K562 (cell line): Measurements from ENCODE around the gene CTBP2. TPM values are rescaled to one million over a fixed set of nuclear protein-coding genes. Genes with fewer than 3 reads are reported as not detected.

Source experiments
- ATAC-seq: fragments of 200-7000 bp; cut with Tn5 transposase; 3 replicates; pipeline ENCODE4 v1.9.1; 2020; ENCODE audit warnings: moderate library complexity
- BruUV-seq: library from RNA; stranded (reverse); fragments of 400-500 nt; replicated peaks from 2 replicates; lab custom pipeline; 2021; lab: Mats Ljungman, UMichigan
- CTCF ChIA-PET: fragments of 300-600 bp; formaldehyde crosslinking; extraction: SDS; loops from one replicate; lab custom pipeline; 2021; ENCODE audit warnings: low intra/inter-chr PET ratio; lab: Yijun Ruan, JAX
- POLR2A ChIA-PET: fragments of 300-600, 350-650 bp; sonication (Branson Sonifier 250); formaldehyde crosslinking; extraction: SDS; loops from one replicate; lab custom pipeline; 2021; ENCODE audit warnings: antibody characterized with exemption, inconsistent platforms; lab: Yijun Ruan, JAX
- DNase-seq, 4 experiments: peaks; one replicate each; pipeline versions ENCODE4 v3.0.0 to v3.0.0-alpha.2; 2011 to 2018; ENCODE audit warnings: low spot score in 3 of 4, mixed read lengths in 3 of 4; ENCODE audit errors: extremely low read depth in 1 of 4
- FAIRE-seq: peaks from 2 replicates; lab custom pipeline; 2011; peaks lifted over from hg19 to GRCh38; lab: Jason Lieb, UNC
- H2AFZ ChIP-seq: 2 replicates; pipeline ENCODE4 v1.6.0; 2011; ENCODE audit warnings: low read depth, low read length, control low read depth, inconsistent platforms
- H3K27ac ChIP-seq: fragments of 200-600 bp; 3 replicates; pipeline ENCODE4 v1.8.0; 2011; ENCODE audit warnings: low read depth, mild to moderate bottlenecking, control low read depth, inconsistent platforms, low read length, moderate library complexity, mixed read lengths; ENCODE audit errors: extremely low read depth
- H3K27me3 ChIP-seq, 2 experiments: fragments of 300-600 bp in 1 of 2; 2 replicates in 1 of 2; 3 replicates in 1 of 2; pipeline versions ENCODE4 v1.6.0 to v1.8.0; 2011; ENCODE audit warnings: inconsistent platforms in 2 of 2, low read length in 2 of 2, mild to moderate bottlenecking in 1 of 2, mixed read lengths in 1 of 2, moderate library complexity in 1 of 2; ENCODE audit not compliant: control insufficient read depth in 2 of 2, insufficient read depth in 2 of 2
- H3K36me3 ChIP-seq: fragments of 300-600 bp; 3 replicates; pipeline ENCODE4 v1.8.0; 2011; ENCODE audit warnings: mild to moderate bottlenecking, low read length, inconsistent platforms; ENCODE audit not compliant: control insufficient read depth, insufficient read depth
- H3K4me1 ChIP-seq, 2 experiments: fragments of 200-600 bp in 1 of 2; replicated peaks in 1 of 2; 2 replicates in 1 of 2; 3 replicates in 1 of 2; pipeline versions ENCODE4 v1.5.1 to v1.8.0; 2011; ENCODE audit warnings: inconsistent platforms in 2 of 2, low read length in 2 of 2, mild to moderate bottlenecking in 1 of 2, mixed read lengths in 1 of 2, moderate library complexity in 1 of 2; ENCODE audit not compliant: control insufficient read depth in 2 of 2, insufficient read depth in 2 of 2
- H3K4me2 ChIP-seq: 2 replicates; pipeline ENCODE4 v1.6.1; 2011; ENCODE audit warnings: low read length, control low read depth, inconsistent platforms, mixed read lengths; ENCODE audit not compliant: insufficient read depth
- H3K4me3 ChIP-seq: fragments of 200-600 bp; sonication (generic), shearing (Covaris generic); 2 replicates; pipeline ENCODE4 v1.5.1; 2016; ENCODE audit warnings: control low read depth, inconsistent platforms
- H3K79me2 ChIP-seq: fragments of 200-600 bp; 3 replicates; pipeline ENCODE4 v1.8.0; 2011; ENCODE audit warnings: low read length, inconsistent platforms; ENCODE audit not compliant: control insufficient read depth, insufficient read depth
- H3K9ac ChIP-seq, 2 experiments: 2 replicates each; pipeline versions ENCODE4 v1.6.0 to v1.6.1; 2011; ENCODE audit warnings: low read depth in 2 of 2, low read length in 2 of 2, control low read depth in 1 of 2, inconsistent platforms in 1 of 2, mild to moderate bottlenecking in 1 of 2, mixed read lengths in 1 of 2; ENCODE audit not compliant: insufficient read depth in 1 of 2
- H3K9me1 ChIP-seq: one replicate; pipeline ENCODE4 v1.6.0; 2011; ENCODE audit warnings: inconsistent platforms, mild to moderate bottlenecking, low read length, moderate library complexity; ENCODE audit not compliant: control insufficient read depth, insufficient read depth
- H3K9me3 ChIP-seq: replicated peaks from 2 replicates; pipeline ENCODE4 v1.5.1; 2011; ENCODE audit warnings: low read depth, low read length, inconsistent platforms; ENCODE audit not compliant: control insufficient read depth, insufficient read depth
- H4K20me1 ChIP-seq: replicated peaks from 2 replicates; pipeline ENCODE4 v1.6.1; 2011; ENCODE audit warnings: low read length, inconsistent platforms, mixed read lengths; ENCODE audit not compliant: control insufficient read depth, insufficient read depth
- CREM ChIP-seq: IDR thresholded peaks from 2 replicates; pipeline ENCODE4 v1.6.1; 2014; ENCODE audit warnings: antibody characterized with exemption, low read depth
- CSDE1 ChIP-seq, 2 experiments: fragments of 450-650 bp; IDR thresholded peaks; 2 replicates each; pipeline ENCODE4 v1.6.1; 2016; ENCODE audit warnings: mild to moderate bottlenecking in 1 of 2
- E2F3 ChIP-seq: fragments of 250-450 bp; sonication (Bioruptor Pico); IDR thresholded peaks from 2 replicates; pipeline ENCODE4 v1.4.0; 2020; ENCODE audit warnings: mild to moderate bottlenecking
- FUS ChIP-seq: fragments of 200-400 bp; formaldehyde crosslinking; optimal IDR thresholded peaks from 2 replicates; pipeline ENCODE3; 2017; ENCODE audit warnings: low read depth, low read length
- MAFG ChIP-seq: fragments of 450-650 bp; conservative IDR thresholded peaks from 2 replicates; pipeline ENCODE4 v1.6.1; 2016; ENCODE audit warnings: missing genetic modification characterization, missing compliant biosample characterization
- NFE2L1 ChIP-seq: fragments of 450-650 bp; IDR thresholded peaks from 2 replicates; pipeline ENCODE4 v1.6.1; 2016; ENCODE audit warnings: missing genetic modification characterization, low read depth, mild to moderate bottlenecking, missing compliant biosample characterization, moderate library complexity, borderline replicate concordance
- PCBP2 ChIP-seq: fragments of 200-400 bp; formaldehyde crosslinking; IDR thresholded peaks from 2 replicates; pipeline ENCODE4 v1.6.1; 2018; ENCODE audit warnings: low read length, low read depth, mild to moderate bottlenecking, moderate library complexity; ENCODE audit not compliant: poor library complexity, severe bottlenecking
- PML ChIP-seq: IDR thresholded peaks from 2 replicates; pipeline ENCODE4 v1.6.1; 2012; ENCODE audit warnings: low read length, inconsistent platforms
- ZNF174 ChIP-seq: fragments of 250-450 bp; sonication (Bioruptor Pico); IDR thresholded peaks from 2 replicates; pipeline ENCODE4 v1.4.0; 2020; ENCODE audit warnings: mild to moderate bottlenecking
- ZNF445 ChIP-seq: fragments of 250-450 bp; sonication (Bioruptor Pico); IDR thresholded peaks from 2 replicates; pipeline ENCODE4 v1.4.0; 2020; ENCODE audit warnings: low read depth, mild to moderate bottlenecking, moderate library complexity
- ZNF584 ChIP-seq: fragments of 200-800 bp; sonication (Bioruptor generic); IDR thresholded peaks from 2 replicates; pipeline ENCODE4 v1.6.1; 2016; ENCODE audit warnings: low read depth, mild to moderate bottlenecking, missing genetic modification characterization, missing compliant biosample characterization
- ZNF707 ChIP-seq: fragments of 250-450 bp; sonication (Bioruptor Pico); conservative IDR thresholded peaks from 2 replicates; pipeline ENCODE4 v1.8.0; 2022; ENCODE audit warnings: inconsistent platforms, mild to moderate bottlenecking, moderate library complexity
- WGBS: fragments of 100-300 bp; shearing (Covaris generic); methylation state at CpG from one replicate; pipeline ENCODE4 v1.1.6; 2016; ENCODE audit warnings: low coverage, mixed read lengths; ENCODE audit not compliant: insufficient coverage; ENCODE audit errors: missing lambda C conversion rate; 5-methylcytosine and 5-hydroxymethylcytosine counted together
- in situ Hi-C: fragments of 300-500 bp; cut with MboI; formaldehyde crosslinking; loops from 4 replicates; pipeline ENCODE4 v1.15.0; 2018; ENCODE audit warnings: inconsistent platforms, mixed read lengths
- intact Hi-C: fragments of 100-400 bp; cut with micrococcal nuclease; formaldehyde crosslinking; loops from 2 replicates; pipeline ENCODE4 v1.14.2; 2022
- polyA plus RNA-seq, 8 experiments: library from polyadenylated mRNA; depleted of rRNA in 4 of 8; stranded (reverse) in 5 of 8; unstranded in 3 of 8; fragments of >200 nt; fragmentation: Nextera tagmentation in 2 of 8; fragmentation: Illumina TruSeq in 1 of 8; extraction: Ambion mirVana in 2 of 8; extraction: Trizol in 1 of 8; gene quantifications; 2 replicates each; pipeline versions ENCODE4 v1.2.1 to v1.2.3, GENCODE V29; 2011 to 2014; ENCODE audit warnings: inconsistent platforms in 1 of 8, missing spikeins in 1 of 8
- total RNA-seq, 7 experiments: library from RNA; depleted of rRNA in 6 of 7; stranded (reverse); fragments of >200 nt in 6 of 7; fragmentation: Illumina TruSeq in 2 of 7; extraction: Trizol in 2 of 7; gene quantifications; 2 replicates each; pipeline versions ENCODE4 v1.2.1 to v1.2.3, GENCODE V29; 2011 to 2021; ENCODE audit warnings: low replicate concordance in 1 of 7
- TF ChIP-seq, protein P1 (sequence below): fragments of 450-650 bp; IDR thresholded peaks from 2 replicates; pipeline ENCODE4 v1.6.1; 2018; ENCODE audit warnings: mild to moderate bottlenecking, low read depth; ENCODE audit not compliant: partially characterized antibody
- TF ChIP-seq, protein P2 (sequence below): fragments of 200-400 bp; formaldehyde crosslinking; IDR thresholded peaks from 2 replicates; pipeline ENCODE4 v1.6.1; 2017; ENCODE audit warnings: mild to moderate bottlenecking, low read depth, low read length, moderate library complexity

Gene CTBP2
- total and polyA plus RNA-seq, 9 of the 15 experiments (the other 6 are each of a cell fraction or from before 2014, with no cell fraction given), result 1.3 to 8.8 (median 5.1) TPM

DNA sequence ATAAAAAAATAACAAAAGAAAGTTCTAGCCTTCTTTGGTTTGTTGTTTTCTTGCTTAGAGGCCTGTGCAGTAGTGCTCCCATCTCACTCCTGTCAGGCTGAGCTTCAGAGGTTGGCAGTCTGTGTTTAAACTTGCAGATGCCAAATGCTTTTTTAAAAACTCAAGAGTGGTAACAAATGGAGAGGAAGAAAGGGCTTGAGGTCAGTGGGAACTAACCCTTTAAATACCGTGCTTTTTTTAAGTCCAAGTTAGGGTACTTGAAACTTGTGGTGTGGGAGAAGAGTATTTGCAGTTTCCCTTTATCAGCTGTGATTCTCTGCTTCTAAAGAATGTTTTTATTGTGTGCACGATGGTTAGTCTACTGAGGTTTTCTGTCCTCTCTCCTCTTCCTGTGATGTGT lies 189.1 kb downstream of the CTBP2 start:
- Histone ChIP-seq H3K9me3 (no peaks in the 10 kb centered on the region), H3K9me1 (no peaks in the 10 kb centered on the region), H3K4me2 (no peak overlapping the region), H3K4me3 (no peak overlapping the region), H3K27ac (no peak overlapping the region)
- no peak for FAIRE-seq
- TF ChIP-seq, protein P1, sequence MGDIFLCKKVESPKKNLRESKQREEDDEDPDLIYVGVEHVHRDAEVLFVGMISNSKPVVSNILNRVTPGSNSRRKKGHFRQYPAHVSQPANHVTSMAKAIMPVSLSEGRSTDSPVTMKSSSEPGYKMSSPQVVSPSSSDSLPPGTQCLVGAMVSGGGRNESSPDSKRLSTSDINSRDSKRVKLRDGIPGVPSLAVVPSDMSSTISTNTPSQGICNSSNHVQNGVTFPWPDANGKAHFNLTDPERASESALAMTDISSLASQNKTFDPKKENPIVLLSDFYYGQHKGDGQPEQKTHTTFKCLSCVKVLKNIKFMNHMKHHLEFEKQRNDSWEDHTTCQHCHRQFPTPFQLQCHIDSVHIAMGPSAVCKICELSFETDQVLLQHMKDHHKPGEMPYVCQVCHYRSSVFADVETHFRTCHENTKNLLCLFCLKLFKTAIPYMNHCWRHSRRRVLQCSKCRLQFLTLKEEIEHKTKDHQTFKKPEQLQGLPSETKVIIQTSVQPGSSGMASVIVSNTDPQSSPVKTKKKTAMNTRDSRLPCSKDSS, result no peak
- TF ChIP-seq, all 486 proteins: peak for 0
- no CpG with 5 or more reads among the region's 2 CpGs for WGBS
- no TSS peak for BruUV-seq
- CTCF ChIA-PET, result no interaction called here
- Histone ChIP-seq H3K4me1 (no peaks in the 10 kb centered on the region), H3K79me2 (no peaks in the 10 kb centered on the region), H2AFZ (no peak overlapping the region), H4K20me1 (no peaks in the 10 kb centered on the region), H3K36me3 (no peaks in the 10 kb centered on the region), H3K27me3 (no peaks in the 10 kb centered on the region), H3K9ac (no peak overlapping the region)
- no peak for ATAC-seq
- POLR2A ChIA-PET, result no interaction called here
- intact Hi-C loops (no loop called here), in situ Hi-C loops (no loop called here)
- no peak for DNase-seq

DNA sequence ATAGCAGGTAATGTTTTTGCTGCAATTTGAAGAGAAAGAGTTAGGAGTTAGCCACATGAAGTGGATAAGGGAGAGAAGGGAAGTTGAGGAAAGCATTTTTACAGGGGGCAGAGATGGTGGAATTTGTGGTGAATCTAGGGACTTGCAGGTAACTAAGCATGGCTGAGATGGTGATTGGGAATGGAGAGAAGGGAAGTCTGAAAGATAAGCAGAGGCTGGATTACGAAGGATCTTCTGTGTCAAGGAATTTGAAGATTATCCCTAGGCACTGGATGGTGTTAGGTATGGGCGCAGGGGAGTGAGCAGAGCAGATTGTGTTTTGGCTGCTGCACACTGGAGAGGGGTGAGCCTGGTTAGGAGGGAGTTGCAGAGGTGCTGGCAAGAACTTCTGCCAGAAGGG lies 193.1 kb downstream of the CTBP2 start:
- no peak for FAIRE-seq
- no peaks in the 10 kb centered on the region for H3K4me1 ChIP-seq
- no peak overlapping the region for H3K27ac ChIP-seq
- H3K9ac ChIP-seq, result no peak overlapping the region
- BruUV-seq, result no TSS peak
- no peak for DNase-seq
- H3K27me3 ChIP-seq, result no peaks in the 10 kb centered on the region
- WGBS, result no CpG with 5 or more reads among the region's 2 CpGs
- H3K4me2 ChIP-seq, result no peak overlapping the region
- no peak overlapping the region for H3K4me3 ChIP-seq
- H3K36me3 ChIP-seq, result no peaks in the 10 kb centered on the region
- H3K79me2 ChIP-seq, result no peaks in the 10 kb centered on the region
- H3K9me1 ChIP-seq, result no peaks in the 10 kb centered on the region
- H3K9me3 ChIP-seq, result no peaks in the 10 kb centered on the region
- no peak for ATAC-seq
- POLR2A ChIA-PET, result no interaction called here
- no peak overlapping the region for H2AFZ ChIP-seq
- in situ Hi-C loops, result no loop called here
- CTCF ChIA-PET, result no interaction called here
- intact Hi-C loops, result no loop called here
- H4K20me1 ChIP-seq, result no peaks in the 10 kb centered on the region
- no peak for TF ChIP-seq ZNF174 (CRISPR knock-in tag)
- no peak for TF ChIP-seq NFE2L1 (tag)
- no peak for TF ChIP-seq MAFG
- TF ChIP-seq ZNF445 (CRISPR knock-in tag), result no peak
- TF ChIP-seq, protein P2, sequence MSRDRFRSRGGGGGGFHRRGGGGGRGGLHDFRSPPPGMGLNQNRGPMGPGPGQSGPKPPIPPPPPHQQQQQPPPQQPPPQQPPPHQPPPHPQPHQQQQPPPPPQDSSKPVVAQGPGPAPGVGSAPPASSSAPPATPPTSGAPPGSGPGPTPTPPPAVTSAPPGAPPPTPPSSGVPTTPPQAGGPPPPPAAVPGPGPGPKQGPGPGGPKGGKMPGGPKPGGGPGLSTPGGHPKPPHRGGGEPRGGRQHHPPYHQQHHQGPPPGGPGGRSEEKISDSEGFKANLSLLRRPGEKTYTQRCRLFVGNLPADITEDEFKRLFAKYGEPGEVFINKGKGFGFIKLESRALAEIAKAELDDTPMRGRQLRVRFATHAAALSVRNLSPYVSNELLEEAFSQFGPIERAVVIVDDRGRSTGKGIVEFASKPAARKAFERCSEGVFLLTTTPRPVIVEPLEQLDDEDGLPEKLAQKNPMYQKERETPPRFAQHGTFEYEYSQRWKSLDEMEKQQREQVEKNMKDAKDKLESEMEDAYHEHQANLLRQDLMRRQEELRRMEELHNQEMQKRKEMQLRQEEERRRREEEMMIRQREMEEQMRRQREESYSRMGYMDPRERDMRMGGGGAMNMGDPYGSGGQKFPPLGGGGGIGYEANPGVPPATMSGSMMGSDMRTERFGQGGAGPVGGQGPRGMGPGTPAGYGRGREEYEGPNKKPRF, result no peak
- TF ChIP-seq E2F3 (CRISPR knock-in tag), result no peak
- TF ChIP-seq CREM, result no peak
- TF ChIP-seq PCBP2, result no peak
- TF ChIP-seq ZNF707 (CRISPR knock-in tag), result no peak
- TF ChIP-seq FUS, result no peak
- no peak for TF ChIP-seq ZNF584 (CRISPR knock-in tag)
- no peak for TF ChIP-seq CSDE1 (IDR thresholded peaks at IDR 0.05)
- TF ChIP-seq PML, result no peak
